ENCODE measurements around the gene FAF1. TPM values are rescaled to one million over a fixed set of nuclear protein-coding genes. Genes with fewer than 3 reads are reported as not detected.
A peak's percentile ranks its signal among the peaks of the same experiment; 100 is the strongest.

Gene FAF1
- polyA plus RNA-seq, 1 of the 3 experiments (the other 2 are of a cell fraction), result 8.7 TPM

- Histone ChIP-seq H3K4me2 (no peak overlapping the region), H3K27me3 (ENCODE audit: insufficient read depth) (peaks cover 97% of the 10 kb centered on the region), H3K9ac (no peak overlapping the region), H3K36me3 (replicated peaks in 1 of 2; ENCODE audit: control insufficient read depth in 1 of 2, insufficient read depth in 2 of 2, low read length in 1 of 2) (no peaks in the 10 kb centered on the region), H2AFZ (ENCODE audit: low read depth) (no peak overlapping the region), H3K9me3 (no peaks in the 10 kb centered on the region), H3K79me2 (ENCODE audit: insufficient read depth) (no peaks in the 10 kb centered on the region), H3K4me3 (ENCODE audit: low read depth in 2 of 2, low read length in 1 of 2) (peak overlapping the region in 1 of 2 experiments; percentile 33; a peak in 1 of 4 replicates), H3K9me2 (no peaks in the 10 kb centered on the region), H3K4me1 (ENCODE audit: control insufficient read depth in 1 of 2, insufficient read depth in 2 of 2, low read depth in 1 of 2, low read length in 1 of 2) (peaks cover 7 to 20% of the 10 kb centered on the region in 2 experiments; a peak in 1 of 4 replicates), H3K27ac (ENCODE audit: low read depth in 2 of 2, low read length in 1 of 2) (no peak overlapping the region), H4K20me1 (ENCODE audit: insufficient read depth) (peaks cover 8% of the 10 kb centered on the region; the same call in 1 of the 2 replicates), H3F3A (replicated peaks; ENCODE audit: insufficient read depth) (no peaks in the 10 kb centered on the region)
- TF ChIP-seq IRF3 (IDR thresholded peaks at IDR 0.05; ENCODE audit: low read depth, low read length) (no peak), PBX3 (IDR thresholded peaks at IDR 0.05) (no peak), ELF1 (IDR thresholded peaks at IDR 0.05) (no peak), MXI1 (IDR thresholded peaks at IDR 0.05; ENCODE audit: low read depth, low read length) (no peak), TCF12 (IDR thresholded peaks at IDR 0.05) (no peak), FOSL2 (IDR thresholded peaks at IDR 0.05; ENCODE audit: borderline replicate concordance, low read depth) (no peak), ZBTB33 (IDR thresholded peaks at IDR 0.05; ENCODE audit: borderline replicate concordance, low read depth) (no peak), CTCF (IDR thresholded peaks at IDR 0.05) (peak; percentile 28; the same call in 1 of the 2 replicates)
- ChIA-PET POLR2A (no interaction called here), CTCF (interaction anchor here (0.7 to 1.6 kb wide), 4 partner anchors 12 to 1100 kb away, joined by 3 to 4 read pairs (median 3); partner anchors contain the start of gene EPS15)
- WGBS (ENCODE audit: low lambda C conversion rate), result 7% methylated on average over 8 of the region's 60 CpGs
- DNase-seq, result peak; percentile 84
Measured at GRCh38 chr1:50419192-50419906, 540.7 kb downstream of the FAF1 start.
